ENCODE results near the gene PKDCC. TPM values are rescaled to one million over a fixed set of nuclear protein-coding genes. Genes with fewer than 3 reads are reported as not detected.
A peak's percentile ranks its signal among the peaks of the same experiment; 100 is the strongest.

PKDCC gene
- total RNA-seq, 6 experiments from 2014 or later: 8.2 to 20.9 (median 12.3) TPM

DNA sequence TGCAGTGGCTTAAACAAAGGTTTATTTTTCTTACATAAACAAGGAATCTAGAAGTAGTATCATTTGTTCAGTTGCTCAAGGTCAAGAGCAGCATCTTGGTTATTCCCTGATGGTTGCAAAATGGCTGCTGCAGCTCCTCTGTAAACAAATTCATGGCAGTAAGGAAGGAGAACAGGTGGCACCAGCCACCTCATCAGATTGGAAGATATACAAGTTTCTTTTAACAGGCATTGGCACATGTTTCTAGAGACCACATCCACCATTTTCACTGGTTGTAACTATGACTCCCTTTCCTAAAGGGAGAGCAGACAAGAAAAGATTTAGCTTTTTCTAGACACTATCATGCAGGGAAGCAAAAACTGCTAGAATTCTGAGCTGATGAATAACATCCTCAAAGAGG is 46.3 kb downstream of the PKDCC start:
- TF ChIP-seq POLR2A (IDR thresholded peaks at IDR 0.05): no peak
- TF ChIP-seq, protein P1, sequence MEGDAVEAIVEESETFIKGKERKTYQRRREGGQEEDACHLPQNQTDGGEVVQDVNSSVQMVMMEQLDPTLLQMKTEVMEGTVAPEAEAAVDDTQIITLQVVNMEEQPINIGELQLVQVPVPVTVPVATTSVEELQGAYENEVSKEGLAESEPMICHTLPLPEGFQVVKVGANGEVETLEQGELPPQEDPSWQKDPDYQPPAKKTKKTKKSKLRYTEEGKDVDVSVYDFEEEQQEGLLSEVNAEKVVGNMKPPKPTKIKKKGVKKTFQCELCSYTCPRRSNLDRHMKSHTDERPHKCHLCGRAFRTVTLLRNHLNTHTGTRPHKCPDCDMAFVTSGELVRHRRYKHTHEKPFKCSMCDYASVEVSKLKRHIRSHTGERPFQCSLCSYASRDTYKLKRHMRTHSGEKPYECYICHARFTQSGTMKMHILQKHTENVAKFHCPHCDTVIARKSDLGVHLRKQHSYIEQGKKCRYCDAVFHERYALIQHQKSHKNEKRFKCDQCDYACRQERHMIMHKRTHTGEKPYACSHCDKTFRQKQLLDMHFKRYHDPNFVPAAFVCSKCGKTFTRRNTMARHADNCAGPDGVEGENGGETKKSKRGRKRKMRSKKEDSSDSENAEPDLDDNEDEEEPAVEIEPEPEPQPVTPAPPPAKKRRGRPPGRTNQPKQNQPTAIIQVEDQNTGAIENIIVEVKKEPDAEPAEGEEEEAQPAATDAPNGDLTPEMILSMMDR (IDR thresholded peaks at IDR 0.05): no peak
- Histone ChIP-seq H3K27ac (no peak overlapping the region), H3K36me3 (no peaks in the 10 kb centered on the region), H3K9me3 (no peaks in the 10 kb centered on the region), H3K4me3 (no peak overlapping the region), H3K27me3 (no peaks in the 10 kb centered on the region), H3K4me1 (peaks cover 0 to 18% (median 8%) of the 10 kb centered on the region in 4 donors)
- no peak for DNase-seq
- no peak for ATAC-seq
- intact Hi-C loops (cut with DNase I): loop anchor here in 1 of 2 donors (10.0 kb wide), 2 partner anchors 101 to 241 kb away; no protein-coding TSS in a partner anchor

DNA sequence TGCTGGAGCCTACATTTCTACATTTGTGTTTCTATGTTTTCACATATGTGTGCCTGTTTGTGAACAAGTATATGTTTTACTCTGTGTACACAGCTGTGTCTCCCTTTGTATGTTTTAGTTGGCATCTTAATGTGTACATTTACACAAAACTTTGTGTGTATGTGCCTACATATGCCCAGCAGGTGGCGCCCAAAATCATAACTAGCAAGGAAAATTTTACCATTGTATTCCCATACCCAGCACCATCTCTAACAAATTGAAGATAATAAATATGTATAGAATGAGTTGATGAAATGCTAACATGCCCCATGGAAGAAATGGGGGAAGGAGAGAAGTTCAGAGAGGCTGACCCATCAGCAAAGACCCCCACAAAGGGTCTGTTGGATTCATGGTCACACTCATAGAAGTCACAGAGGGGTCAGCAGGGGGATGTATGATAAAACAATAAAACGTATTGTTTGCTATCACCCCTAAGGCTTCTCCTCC is 48.1 kb downstream of the PKDCC start:
- intact Hi-C loops (cut with DNase I): loop anchor here in 1 of 2 donors (10.0 kb wide), 2 partner anchors 99 to 239 kb away; no protein-coding TSS in a partner anchor
- no peaks in the 10 kb centered on the region for H3K27me3 ChIP-seq
- H3K9me3 ChIP-seq: no peaks in the 10 kb centered on the region
- TF ChIP-seq, protein P1 (IDR thresholded peaks at IDR 0.05): peak; percentile 77 to 95 (median 80)
- TF ChIP-seq POLR2A (IDR thresholded peaks at IDR 0.05): no peak
- DNase-seq: peak; percentile 70 to 77 (median 72)
- peak; percentile 56 to 71 (median 63) for ATAC-seq
- 15% methylated on average over 2 of the region's 2 CpGs for WGBS (ENCODE audit: insufficient coverage, low coverage, low lambda C conversion rate, missing lambda C conversion rate)
- no peak overlapping the region for H3K4me3 ChIP-seq
- H3K36me3 ChIP-seq: no peaks in the 10 kb centered on the region
- H3K27ac ChIP-seq: no peak overlapping the region
- peaks cover 0 to 20% (median 8%) of the 10 kb centered on the region in 4 donors for H3K4me1 ChIP-seq

DNA sequence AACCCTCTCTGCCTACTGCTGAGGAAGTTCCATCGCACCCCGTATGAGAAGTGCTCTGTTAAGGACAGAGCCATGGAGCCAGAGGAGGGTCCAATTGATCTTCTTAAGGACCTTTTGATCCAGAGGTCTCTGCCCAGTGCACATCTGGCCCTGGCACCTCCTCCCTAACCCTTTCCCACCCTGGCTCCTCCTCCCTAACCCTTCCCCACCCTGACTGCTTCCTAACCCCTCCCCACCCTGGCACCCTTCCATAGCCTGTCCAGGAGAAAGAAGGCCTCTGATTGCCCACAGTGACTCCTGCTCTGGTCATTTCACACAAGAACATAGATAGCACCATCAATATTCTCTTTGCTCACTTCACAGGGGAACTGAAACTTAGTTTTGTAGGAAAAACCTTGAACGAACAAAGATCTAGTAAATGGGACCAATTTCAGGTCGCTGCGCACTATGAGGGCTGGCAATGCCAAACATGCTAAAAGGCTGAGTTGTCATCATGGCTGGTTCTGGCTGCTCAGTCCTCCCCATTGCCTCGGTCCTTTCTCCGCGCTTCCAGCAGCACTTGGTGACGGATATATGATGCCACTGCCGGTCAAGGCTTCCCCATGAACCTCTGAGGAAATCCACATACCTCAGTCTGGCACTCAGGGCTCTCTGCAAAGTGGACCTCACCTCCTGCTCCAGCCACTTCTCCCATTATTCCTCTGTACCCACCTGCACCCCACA is 49.2 kb downstream of the PKDCC start:
- H3K27me3 ChIP-seq: no peaks in the 10 kb centered on the region
- no peak overlapping the region for H3K27ac ChIP-seq
- H3K4me1 ChIP-seq: peaks cover 0 to 17% (median 4%) of the 10 kb centered on the region in 4 donors
- WGBS (ENCODE audit: insufficient coverage, low coverage, low lambda C conversion rate, missing lambda C conversion rate): 81% methylated on average over 3 of the region's 10 CpGs
- H3K36me3 ChIP-seq: no peaks in the 10 kb centered on the region
- no peaks in the 10 kb centered on the region for H3K9me3 ChIP-seq
- DNase-seq (no peak), ATAC-seq (no peak)
- no peak for TF ChIP-seq POLR2A (IDR thresholded peaks at IDR 0.05)
- TF ChIP-seq, protein P1 (IDR thresholded peaks at IDR 0.05): no peak
- intact Hi-C loops (cut with DNase I): loop anchor here in 1 of 2 donors (10.0 kb wide), 2 partner anchors 98 to 238 kb away; no protein-coding TSS in a partner anchor
- H3K4me3 ChIP-seq: no peak overlapping the region

DNA sequence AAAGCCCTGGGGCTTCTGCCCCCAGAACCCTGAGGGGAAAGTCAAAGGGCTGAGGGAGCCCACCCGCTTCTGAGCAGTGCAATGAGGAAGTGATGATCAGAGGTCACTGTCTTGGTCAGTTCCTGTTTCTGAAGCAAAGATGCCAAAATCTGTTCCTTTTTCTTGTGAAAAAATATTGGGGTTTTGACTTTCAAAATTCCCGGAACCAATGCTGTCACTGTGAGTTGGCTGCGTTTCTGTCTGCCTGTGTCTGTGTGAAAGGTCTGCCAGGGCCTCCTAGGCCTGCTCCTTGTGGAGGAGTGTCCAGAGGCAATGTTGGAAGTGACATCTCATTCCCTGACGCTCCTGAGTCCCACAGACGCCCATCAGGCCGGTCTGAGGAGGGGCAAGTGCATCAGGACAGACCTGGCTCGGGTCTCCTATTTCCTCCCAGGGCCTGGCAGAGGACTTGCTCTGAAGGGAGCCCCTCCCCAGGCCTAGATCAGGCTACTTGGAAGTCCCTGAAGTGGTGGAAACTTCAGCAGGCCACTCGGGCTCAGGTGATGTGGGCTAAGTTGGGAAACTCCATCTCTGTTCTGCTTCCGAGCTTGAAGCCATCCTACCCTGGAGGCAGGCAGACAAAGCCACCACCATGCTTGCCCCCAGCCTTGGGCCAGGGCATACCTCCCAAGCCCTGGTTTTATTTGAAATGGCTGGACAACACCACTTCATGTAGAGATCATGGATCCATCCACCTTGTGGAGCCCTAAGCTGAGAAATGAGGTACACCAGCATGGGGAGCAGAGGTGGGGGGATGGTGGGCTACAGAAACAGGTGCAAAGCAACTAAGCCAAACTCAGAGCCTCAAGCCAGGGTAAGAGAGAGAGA is 51.0 kb downstream of the PKDCC start:
- TF ChIP-seq, protein P1 (IDR thresholded peaks at IDR 0.05): no peak
- TF ChIP-seq POLR2A (IDR thresholded peaks at IDR 0.05): no peak
- Histone ChIP-seq H3K27me3 (no peaks in the 10 kb centered on the region), H3K4me3 (no peak overlapping the region), H3K9me3 (no peaks in the 10 kb centered on the region), H3K36me3 (no peaks in the 10 kb centered on the region), H3K27ac (peak overlapping the region; percentile 59 to 70 (median 67)), H3K4me1 (peaks cover 0 to 13% (median 3%) of the 10 kb centered on the region in 4 donors)
- ATAC-seq (peak; percentile 8 to 29 (median 20)), DNase-seq (peak in 1 of 3 donors; percentile 44)
- intact Hi-C loops (cut with DNase I): loop anchor here in 1 of 2 donors (10.0 kb wide), 2 partner anchors 96 to 236 kb away; no protein-coding TSS in a partner anchor
- 30% methylated on average over 8 of the region's 9 CpGs for WGBS (ENCODE audit: insufficient coverage, low coverage, low lambda C conversion rate, missing lambda C conversion rate)

All from right lobe of liver (tissue), 6 donors.